Pancreas (tissue), 10 donors: ENCODE results near the gene PIK3IP1. TPM values are rescaled to one million over a fixed set of nuclear protein-coding genes. Genes with fewer than 3 reads are reported as not detected.

ENCODE experiments used
- ATAC-seq, 4 donors: fragments of 200-7000 bp; cut with Tn5 transposase; one replicate each; pipeline versions ENCODE4 v1.8.0 to v1.9.1; 2020; ENCODE audit warnings: mild to moderate bottlenecking in 4 of 4, moderate library complexity in 4 of 4
- DNase-seq, 6 donors: peaks; one replicate each; pipeline ENCODE4 v3.0.0-alpha.2; 2020
- FAIRE-seq: peaks from 2 replicates; lab custom pipeline; 2012; peaks lifted over from hg19 to GRCh38; lab: Jason Lieb, UNC
- H3K27ac ChIP-seq, 4 donors: fragments of 200-600 bp; sonication (generic); 1 replicate in 3 of 4; 2 replicates in 1 of 4; pipeline versions ENCODE4 v1.5.0 to v1.8.0; 2020
- H3K27me3 ChIP-seq, 4 donors: fragments of 200-600 bp; one replicate each; pipeline ENCODE4 v1.8.0; 2021
- H3K36me3 ChIP-seq, 3 donors: fragments of 200-600 bp; sonication (generic) in 1 of 3; one replicate each; pipeline versions ENCODE4 v1.5.0 to v1.8.0; 2020 to 2021
- H3K4me1 ChIP-seq, 3 donors: fragments of 200-600 bp; one replicate each; pipeline ENCODE4 v1.8.0; 2021
- H3K4me3 ChIP-seq, 4 donors: fragments of 200-600 bp; sonication (generic) in 2 of 4; one replicate each; pipeline versions ENCODE4 v1.5.0 to v1.8.0; 2020 to 2021
- H3K9me3 ChIP-seq, 4 donors: fragments of 200-600 bp; one replicate each; pipeline ENCODE4 v1.8.0; 2021
- CTCF ChIP-seq, 4 donors: fragments of 200-600 bp; sonication (generic) in 3 of 4; IDR thresholded peaks; one replicate each; pipeline versions ENCODE4 v1.5.0 to v1.8.0; 2021; ENCODE audit warnings: antibody characterized with exemption in 4 of 4
- WGBS, 2 donors: extraction: QIAGEN DNeasy Blood & Tissue Kit; methylation state at CpG; one replicate each; pipeline ENCODE4 v1.1.7; 2013; 5-methylcytosine and 5-hydroxymethylcytosine counted together
- intact Hi-C, 3 donors: fragments of 100-400 bp; cut with DNase I; formaldehyde crosslinking; loops; one replicate each; pipeline versions ENCODE4 v1.11.1 to v1.14.2; 2022
- polyA plus RNA-seq, 2 donors: library from polyadenylated mRNA; stranded (reverse); fragments of 200-250 nt; gene quantifications; one replicate each; pipeline ENCODE4 v1.2.3, GENCODE V29; 2013
- total RNA-seq, 6 donors: library from RNA; stranded (reverse); fragmentation: NEBNext Ultra II Directional in 4 of 6; extraction: Animal tissue kit (Norgen Biotek cat#: 25700) in 4 of 6; gene quantifications; one replicate each; pipeline versions ENCODE4 v1.2.1 to v1.2.4, GENCODE V29; 2021 to 2023
- donor health status: healthy with polysubstance abuse.
- donor health status: DM: no; HTN: no; CAD: no; lungs with moderate emphysema.
- donor health status: DM: no; HTN: no; CAD: no.
- donor health status: control.
- donor health status: control.
- donor health status: Bipolar disorder and iron deficiency.
- donor health status: DM: yes; HTN: yes; CAD: no.
- donor health status: DM: no; HTN: no; CAD: no.
- donor health status: DM: no; HTN: no; CAD: no.
- donor health status: DM: yes; HTN: yes; CAD: no.

The PIK3IP1 gene
- total and polyA plus RNA-seq, 8 donors = 2.4 to 24.5 (median 5.7) TPM

GRCh38 chr22:31291481-31292235, 630 bp downstream of the PIK3IP1 start:
- TF ChIP-seq CTCF (IDR thresholded peaks at IDR 0.05) = no peak
- peaks cover 0 to 9% (median 0%) of the 10 kb centered on the region in 3 donors for H3K36me3 ChIP-seq
- peak overlapping the region; percentile 52 to 74 (median 62) for H3K4me3 ChIP-seq
- ATAC-seq (peak; percentile 2 to 13 (median 8)), FAIRE-seq (no peak), DNase-seq (no peak)
- WGBS, 2 donors = 1 to 2% methylated on average over 20 of the region's 20 CpGs
- H3K9me3 ChIP-seq = no peaks in the 10 kb centered on the region
- intact Hi-C loops = no loop called here
- H3K4me1 ChIP-seq = peaks cover 0 to 17% (median 14%) of the 10 kb centered on the region in 3 donors
- peak overlapping the region; percentile 59 to 95 (median 85) for H3K27ac ChIP-seq
- no peaks in the 10 kb centered on the region for H3K27me3 ChIP-seq

GRCh38 chr22:31290494-31291471, 1.5 kb downstream of the PIK3IP1 start:
- intact Hi-C loops = no loop called here
- Histone ChIP-seq H3K27ac (peak overlapping the region; percentile 59 to 95 (median 85)), H3K9me3 (no peaks in the 10 kb centered on the region), H3K36me3 (peaks cover 0 to 13% (median 0%) of the 10 kb centered on the region in 3 donors), H3K4me3 (peak overlapping the region; percentile 52 to 74 (median 62)), H3K27me3 (no peaks in the 10 kb centered on the region), H3K4me1 (peaks cover 0 to 17% (median 14%) of the 10 kb centered on the region in 3 donors)
- TF ChIP-seq CTCF (IDR thresholded peaks at IDR 0.05) = no peak
- 1% methylated on average over 57 to 93 of the region's 95 CpGs for WGBS, 2 donors
- DNase-seq (peak; percentile 89 to 97 (median 94)), FAIRE-seq (no peak), ATAC-seq (peak; percentile 84 to 91 (median 90))

GRCh38 chr22:31289344-31289743, 2.9 kb downstream of the PIK3IP1 start:
- Histone ChIP-seq H3K36me3 (peaks cover 0 to 21% (median 0%) of the 10 kb centered on the region in 3 donors), H3K27ac (peak overlapping the region in 2 of 4 donors; percentile 93 to 95), H3K9me3 (no peaks in the 10 kb centered on the region), H3K27me3 (no peaks in the 10 kb centered on the region), H3K4me1 (peaks cover 0 to 17% (median 14%) of the 10 kb centered on the region in 3 donors), H3K4me3 (no peak overlapping the region)
- TF ChIP-seq CTCF (IDR thresholded peaks at IDR 0.05) = no peak
- ATAC-seq (no peak), FAIRE-seq (no peak), DNase-seq (peak in 1 of 6 donors; percentile 50)
- 72 to 84% methylated on average over 13 of the region's 13 CpGs for WGBS, 2 donors
- intact Hi-C loops = no loop called here

GRCh38 chr22:31288496-31289240, 3.6 kb downstream of the PIK3IP1 start:
- ATAC-seq (no peak), FAIRE-seq (no peak), DNase-seq (no peak)
- Histone ChIP-seq H3K4me1 (peaks cover 0 to 17% (median 14%) of the 10 kb centered on the region in 3 donors), H3K9me3 (no peaks in the 10 kb centered on the region), H3K27me3 (no peaks in the 10 kb centered on the region), H3K27ac (peak overlapping the region in 1 of 4 donors; percentile 93), H3K4me3 (no peak overlapping the region), H3K36me3 (peaks cover 0 to 21% (median 0%) of the 10 kb centered on the region in 3 donors)
- 70 to 72% methylated on average over 5 of the region's 5 CpGs for WGBS, 2 donors
- TF ChIP-seq CTCF (IDR thresholded peaks at IDR 0.05) = no peak
- intact Hi-C loops = no loop called here
